ENCODE measurements around the gene SIGLECL1.

DNA sequence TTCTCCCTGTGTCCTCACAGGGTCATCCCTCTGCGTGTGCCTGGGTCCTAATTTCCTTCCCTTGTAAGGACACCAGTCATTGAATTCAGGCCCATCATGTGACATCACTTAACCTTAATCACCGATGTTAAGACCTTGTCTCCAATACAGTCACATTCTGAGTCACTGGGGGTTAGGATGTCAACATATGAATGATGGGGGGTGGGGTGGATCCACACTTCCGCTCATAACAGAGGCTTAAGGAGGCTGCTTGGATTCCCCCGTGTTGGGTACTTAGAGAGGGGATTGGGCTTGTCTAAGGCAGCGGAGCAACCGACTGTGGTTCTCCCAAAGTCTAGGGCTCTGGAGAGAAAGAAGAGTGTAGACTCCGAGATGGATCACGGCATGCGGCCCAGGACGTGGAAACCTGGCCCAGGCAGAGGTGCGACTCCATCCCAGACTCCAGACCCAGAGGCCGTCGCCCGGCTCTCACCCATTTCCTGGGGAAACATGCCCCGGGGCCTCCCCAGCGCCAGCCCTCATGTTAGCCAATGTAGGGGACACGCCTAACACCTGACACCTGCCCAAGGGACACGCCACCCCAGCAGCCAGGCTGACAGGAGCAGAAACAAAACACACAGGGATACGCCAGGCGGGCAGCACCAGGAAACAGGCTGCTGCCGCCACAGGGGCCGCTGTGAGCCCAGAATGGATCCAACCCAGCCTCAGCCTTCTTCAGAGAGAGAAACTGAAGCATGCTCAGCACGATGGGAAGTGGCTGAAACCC is 43.5 kb downstream of the SIGLECL1 start:
- TF ChIP-seq, protein P1, sequence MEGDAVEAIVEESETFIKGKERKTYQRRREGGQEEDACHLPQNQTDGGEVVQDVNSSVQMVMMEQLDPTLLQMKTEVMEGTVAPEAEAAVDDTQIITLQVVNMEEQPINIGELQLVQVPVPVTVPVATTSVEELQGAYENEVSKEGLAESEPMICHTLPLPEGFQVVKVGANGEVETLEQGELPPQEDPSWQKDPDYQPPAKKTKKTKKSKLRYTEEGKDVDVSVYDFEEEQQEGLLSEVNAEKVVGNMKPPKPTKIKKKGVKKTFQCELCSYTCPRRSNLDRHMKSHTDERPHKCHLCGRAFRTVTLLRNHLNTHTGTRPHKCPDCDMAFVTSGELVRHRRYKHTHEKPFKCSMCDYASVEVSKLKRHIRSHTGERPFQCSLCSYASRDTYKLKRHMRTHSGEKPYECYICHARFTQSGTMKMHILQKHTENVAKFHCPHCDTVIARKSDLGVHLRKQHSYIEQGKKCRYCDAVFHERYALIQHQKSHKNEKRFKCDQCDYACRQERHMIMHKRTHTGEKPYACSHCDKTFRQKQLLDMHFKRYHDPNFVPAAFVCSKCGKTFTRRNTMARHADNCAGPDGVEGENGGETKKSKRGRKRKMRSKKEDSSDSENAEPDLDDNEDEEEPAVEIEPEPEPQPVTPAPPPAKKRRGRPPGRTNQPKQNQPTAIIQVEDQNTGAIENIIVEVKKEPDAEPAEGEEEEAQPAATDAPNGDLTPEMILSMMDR (IDR thresholded peaks at IDR 0.05), result no peak
- no peak for TF ChIP-seq POLR2A (IDR thresholded peaks at IDR 0.05)

Data from body of pancreas (tissue), 4 donors.